ENCODE results near the gene LIF.

LIF gene

GRCh38 chr22:30192427-30192826, 54.1 kb downstream of the LIF start:
- H3K27ac ChIP-seq, result no peak overlapping the region
- no peak for TF ChIP-seq CTCF (conservative IDR thresholded peaks at IDR 0.05)

GRCh38 chr22:30191040-30191701, 55.4 kb downstream of the LIF start:
- no peak for TF ChIP-seq CTCF (conservative IDR thresholded peaks at IDR 0.05)
- no peak overlapping the region for H3K27ac ChIP-seq

GRCh38 chr22:30190574-30190973, 56.0 kb downstream of the LIF start:
- TF ChIP-seq CTCF (conservative IDR thresholded peaks at IDR 0.05), result no peak
- H3K27ac ChIP-seq, result no peak overlapping the region
